Progenitor cell of endocrine pancreas (in vitro differentiated cells): Measurements from ENCODE around the gene MPDZ. TPM values are rescaled to one million over a fixed set of nuclear protein-coding genes. Genes with fewer than 3 reads are reported as not detected.

Source experiments
- DNase-seq: peaks from one replicate; pipeline ENCODE4 v3.0.0; 2021; ENCODE audit warnings: low spot score; ENCODE audit not compliant: unreplicated experiment
- H3K27ac Mint-ChIP-seq: 2 replicates; pipeline ENCODE4 v1.8.0; 2021; ENCODE audit warnings: mild to moderate bottlenecking, moderate library complexity, mixed read lengths
- H3K27me3 Mint-ChIP-seq: 2 replicates; pipeline ENCODE4 v1.8.0; 2021; ENCODE audit warnings: mixed read lengths
- H3K36me3 Mint-ChIP-seq: 2 replicates; pipeline ENCODE4 v1.8.0; 2022; ENCODE audit warnings: mixed read lengths; ENCODE audit not compliant: insufficient read depth
- H3K4me1 Mint-ChIP-seq: 2 replicates; pipeline ENCODE4 v1.8.0; 2021; ENCODE audit warnings: low read depth, mixed read lengths
- H3K4me3 Mint-ChIP-seq: 2 replicates; pipeline ENCODE4 v1.8.0; 2021; ENCODE audit warnings: low read depth, mild to moderate bottlenecking, moderate library complexity, mixed read lengths
- H3K9me3 Mint-ChIP-seq: 2 replicates; pipeline ENCODE4 v1.8.0; 2021; ENCODE audit warnings: low read depth, mixed read lengths
- total RNA-seq: library from RNA; stranded (reverse); gene quantifications from 2 replicates; pipeline ENCODE4 v1.2.1, GENCODE V29; 2021
- TF ChIP-seq, protein P1 (sequence below): fragments of 200-600 bp; sonication (generic); IDR thresholded peaks from one replicate; pipeline ENCODE4 v1.5.0; 2021; ENCODE audit warnings: antibody characterized with exemption, mild to moderate bottlenecking; ENCODE audit not compliant: unreplicated experiment

Gene MPDZ
- total RNA-seq, 1 donor from 2014 or later: 65.1 TPM

DNA sequence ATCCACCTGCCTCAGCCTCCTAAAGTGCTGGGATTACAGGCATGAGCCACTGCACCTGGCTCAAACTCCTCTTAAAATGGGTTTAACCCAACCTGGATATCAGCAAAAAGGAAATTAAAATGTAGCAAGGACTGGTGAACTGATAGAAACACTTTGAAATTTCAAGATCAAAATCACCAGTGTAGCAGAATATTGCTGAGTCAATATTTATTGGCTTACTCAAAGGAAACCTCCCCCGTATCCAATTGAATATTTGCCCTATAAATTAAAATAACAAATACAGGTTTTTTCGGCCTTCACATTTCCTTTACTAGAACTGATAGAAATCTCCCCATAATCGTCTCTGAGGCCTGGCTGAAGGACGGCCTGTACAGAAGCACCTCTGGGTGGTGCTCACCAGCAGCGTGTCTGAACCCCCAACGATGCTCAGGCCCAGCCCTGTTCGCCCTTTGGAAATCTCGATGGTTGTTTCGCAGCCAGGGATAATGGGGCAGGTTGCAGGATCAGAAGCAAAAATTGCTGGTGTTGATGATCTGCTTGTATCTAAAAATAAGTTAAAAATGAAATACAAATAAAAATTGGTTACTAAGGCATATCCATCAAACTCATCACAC is 156.6 kb downstream of the MPDZ start:
- TF ChIP-seq, protein P1, sequence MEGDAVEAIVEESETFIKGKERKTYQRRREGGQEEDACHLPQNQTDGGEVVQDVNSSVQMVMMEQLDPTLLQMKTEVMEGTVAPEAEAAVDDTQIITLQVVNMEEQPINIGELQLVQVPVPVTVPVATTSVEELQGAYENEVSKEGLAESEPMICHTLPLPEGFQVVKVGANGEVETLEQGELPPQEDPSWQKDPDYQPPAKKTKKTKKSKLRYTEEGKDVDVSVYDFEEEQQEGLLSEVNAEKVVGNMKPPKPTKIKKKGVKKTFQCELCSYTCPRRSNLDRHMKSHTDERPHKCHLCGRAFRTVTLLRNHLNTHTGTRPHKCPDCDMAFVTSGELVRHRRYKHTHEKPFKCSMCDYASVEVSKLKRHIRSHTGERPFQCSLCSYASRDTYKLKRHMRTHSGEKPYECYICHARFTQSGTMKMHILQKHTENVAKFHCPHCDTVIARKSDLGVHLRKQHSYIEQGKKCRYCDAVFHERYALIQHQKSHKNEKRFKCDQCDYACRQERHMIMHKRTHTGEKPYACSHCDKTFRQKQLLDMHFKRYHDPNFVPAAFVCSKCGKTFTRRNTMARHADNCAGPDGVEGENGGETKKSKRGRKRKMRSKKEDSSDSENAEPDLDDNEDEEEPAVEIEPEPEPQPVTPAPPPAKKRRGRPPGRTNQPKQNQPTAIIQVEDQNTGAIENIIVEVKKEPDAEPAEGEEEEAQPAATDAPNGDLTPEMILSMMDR: no peak
- Mint-ChIP-seq H3K27me3 (no peaks in the 10 kb centered on the region), H3K4me3 (no peak overlapping the region), H3K36me3 (peaks cover 23% of the 10 kb centered on the region), H3K4me1 (no peaks in the 10 kb centered on the region), H3K9me3 (no peaks in the 10 kb centered on the region), H3K27ac (no peak overlapping the region)
- no peak for DNase-seq

DNA sequence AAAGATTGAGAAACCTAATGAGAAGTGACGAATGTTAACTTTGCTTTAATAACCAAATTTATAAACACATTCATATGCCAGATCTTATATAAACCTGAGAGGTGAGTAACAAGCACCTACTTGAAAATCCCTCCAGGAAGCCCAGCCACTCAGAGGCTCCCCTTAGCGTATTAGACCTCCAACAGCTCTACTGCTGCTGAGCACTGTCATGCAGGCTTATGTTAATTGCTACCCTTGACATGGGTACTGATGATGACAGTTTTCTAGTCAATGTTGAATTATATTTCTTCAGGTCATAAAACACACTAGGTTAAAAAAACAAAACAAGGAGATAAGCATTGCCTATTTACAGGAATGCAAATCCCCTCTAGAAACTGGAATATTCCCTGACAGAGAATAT is 161.2 kb downstream of the MPDZ start:
- TF ChIP-seq, protein P1: no peak
- Mint-ChIP-seq H3K27me3 (no peaks in the 10 kb centered on the region), H3K4me3 (no peak overlapping the region), H3K36me3 (peaks cover 19% of the 10 kb centered on the region), H3K27ac (no peak overlapping the region), H3K4me1 (no peaks in the 10 kb centered on the region), H3K9me3 (no peaks in the 10 kb centered on the region)
- DNase-seq: no peak

DNA sequence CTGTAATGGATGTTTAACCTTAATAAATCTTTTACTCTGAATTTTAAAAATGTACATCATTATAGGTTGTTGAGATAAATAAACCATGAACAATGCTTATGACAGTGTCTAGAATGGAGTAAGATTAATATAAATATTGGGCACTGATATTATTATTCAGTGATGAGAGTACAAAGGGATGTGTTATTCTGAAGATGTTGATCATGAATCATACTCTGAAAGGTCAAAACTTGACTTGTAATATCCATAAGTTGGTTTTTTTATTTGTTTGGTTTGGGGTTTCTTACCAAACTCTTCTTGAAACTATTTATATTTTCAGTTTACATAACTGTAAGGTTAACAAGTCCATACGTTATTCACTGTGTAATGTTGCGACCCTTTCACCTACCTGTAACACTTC is 163.2 kb downstream of the MPDZ start:
- Mint-ChIP-seq H3K27me3 (no peaks in the 10 kb centered on the region), H3K9me3 (no peaks in the 10 kb centered on the region), H3K36me3 (peaks cover 16% of the 10 kb centered on the region), H3K4me1 (no peaks in the 10 kb centered on the region), H3K4me3 (no peak overlapping the region), H3K27ac (no peak overlapping the region)
- TF ChIP-seq, protein P1: no peak
- DNase-seq: no peak

DNA sequence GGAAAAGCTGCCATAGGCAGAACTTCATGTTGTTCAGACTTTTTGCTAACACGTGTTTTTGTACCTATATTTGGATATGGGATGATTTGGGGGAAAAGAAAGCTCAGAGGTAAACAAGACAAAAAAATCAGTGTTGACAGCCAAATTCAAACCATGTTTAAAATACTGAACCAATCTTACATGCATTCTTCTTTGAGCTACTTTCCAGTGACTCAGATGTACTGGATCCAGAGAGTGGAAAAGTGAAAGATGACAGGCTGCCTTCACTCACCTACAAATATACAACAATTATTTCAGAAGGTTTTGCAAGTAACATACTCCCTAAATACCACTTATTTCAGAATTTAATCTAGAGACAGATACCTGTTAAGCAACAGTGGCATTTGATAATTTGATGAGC is 165.7 kb downstream of the MPDZ start:
- H3K4me3 Mint-ChIP-seq: no peak overlapping the region
- H3K9me3 Mint-ChIP-seq: no peaks in the 10 kb centered on the region
- no peaks in the 10 kb centered on the region for H3K27me3 Mint-ChIP-seq
- H3K36me3 Mint-ChIP-seq: peaks cover 17% of the 10 kb centered on the region
- DNase-seq: no peak
- TF ChIP-seq, protein P1: no peak
- no peaks in the 10 kb centered on the region for H3K4me1 Mint-ChIP-seq
- no peak overlapping the region for H3K27ac Mint-ChIP-seq

DNA sequence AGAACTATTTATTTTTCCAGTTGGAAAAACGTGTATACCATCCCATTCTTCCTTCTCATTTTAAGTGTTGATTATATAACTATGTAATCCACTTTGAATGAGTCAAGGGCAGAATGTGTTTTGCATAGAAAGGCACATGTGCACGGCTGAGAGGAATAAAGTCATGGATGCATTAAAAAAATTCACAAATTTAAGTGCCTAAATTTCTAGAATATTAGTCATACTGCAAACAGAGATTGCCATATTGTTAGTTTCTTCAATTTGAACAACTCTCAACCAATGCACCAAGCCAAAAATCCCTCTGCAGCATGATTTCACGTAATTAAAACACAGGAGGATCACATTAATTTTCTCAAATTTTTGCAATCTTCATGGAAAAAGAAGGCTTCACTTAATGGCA is 166.3 kb downstream of the MPDZ start:
- no peaks in the 10 kb centered on the region for H3K27me3 Mint-ChIP-seq
- no peak overlapping the region for H3K27ac Mint-ChIP-seq
- TF ChIP-seq, protein P1: no peak
- no peak overlapping the region for H3K4me3 Mint-ChIP-seq
- no peak for DNase-seq
- no peaks in the 10 kb centered on the region for H3K9me3 Mint-ChIP-seq
- H3K36me3 Mint-ChIP-seq: peaks cover 16% of the 10 kb centered on the region
- no peaks in the 10 kb centered on the region for H3K4me1 Mint-ChIP-seq
